ENCODE data around the gene FLNB. TPM values are rescaled to one million over a fixed set of nuclear protein-coding genes. Genes with fewer than 3 reads are reported as not detected.

FLNB gene
- total and polyA plus RNA-seq, 9 of the 15 experiments (the other 6 are each of a cell fraction or from before 2014, with no cell fraction given): 9.4 to 48.1 (median 25.6) TPM

- ATAC-seq: no peak
- Histone ChIP-seq H3K4me3 (no peak overlapping the region), H3K9me1 (ENCODE audit: control insufficient read depth, insufficient read depth, low read length) (peaks cover 2% of the 10 kb centered on the region), H3K9me3 (replicated peaks; ENCODE audit: control insufficient read depth, insufficient read depth, low read depth, low read length) (no peaks in the 10 kb centered on the region), H3K27ac (ENCODE audit: extremely low read depth, low read depth, low read length) (no peak overlapping the region), H3K79me2 (ENCODE audit: control insufficient read depth, insufficient read depth, low read length) (no peaks in the 10 kb centered on the region), H3K36me3 (ENCODE audit: control insufficient read depth, insufficient read depth, low read length) (no peaks in the 10 kb centered on the region), H4K20me1 (replicated peaks; ENCODE audit: control insufficient read depth, insufficient read depth, low read length) (no peaks in the 10 kb centered on the region), H3K9ac (ENCODE audit: insufficient read depth in 1 of 2, low read depth in 2 of 2, low read length in 2 of 2) (peak overlapping the region in 1 of 2 experiments; percentile 41; a peak in 1 of 4 replicates), H3K4me1 (replicated peaks in 1 of 2; ENCODE audit: control insufficient read depth in 2 of 2, insufficient read depth in 2 of 2, low read length in 2 of 2) (peaks cover 37 to 38% of the 10 kb centered on the region in 2 experiments), H2AFZ (ENCODE audit: low read depth, low read length) (0 out of 2 replicates have a peak overlapping the region, but pooled peaks have one; percentile 88), H3K4me2 (ENCODE audit: insufficient read depth, low read length) (no peak overlapping the region), H3K27me3 (ENCODE audit: control insufficient read depth in 2 of 2, insufficient read depth in 2 of 2, low read length in 2 of 2) (no peaks in the 10 kb centered on the region)
- intact Hi-C loops (cut with micrococcal nuclease) (loop anchor here (10.0 kb wide), 1 partner anchor 311 kb away; no protein-coding TSS in a partner anchor), in situ Hi-C loops (cut with MboI) (no loop called here)
- TF ChIP-seq RBM25 (IDR thresholded peaks at IDR 0.05; ENCODE audit: low read depth, low read length, severe bottlenecking) (peak; percentile 49), PCBP2 (IDR thresholded peaks at IDR 0.05; ENCODE audit: low read depth, low read length, poor library complexity, severe bottlenecking) (no peak), KDM1A (IDR thresholded peaks at IDR 0.05) (peak; percentile 58 to 77), ADNP (tag; IDR thresholded peaks at IDR 0.05) (peak; percentile 66; the same call in 1 of the 2 replicates), BCOR (IDR thresholded peaks at IDR 0.05) (peak; percentile 73), PYGO2 (tag; IDR thresholded peaks at IDR 0.05) (no peak), ZNF512 (tag; IDR thresholded peaks at IDR 0.05) (no peak)
- ChIA-PET POLR2A (no interaction called here), CTCF (ENCODE audit: low intra/inter-chr PET ratio) (no interaction called here)
- no TSS peak for BruUV-seq (replicated peaks)
- WGBS (ENCODE audit: insufficient coverage, low coverage, missing lambda C conversion rate): 81% methylated on average over 2 of the region's 3 CpGs
- FAIRE-seq: no peak
- DNase-seq (ENCODE audit: extremely low read depth in 1 of 4, low spot score in 3 of 4): no peak
These were observed 167.9 kb downstream of the FLNB start for GRCh38 chr3:58176185-58176530.

Data from K562 (cell line).